Astrocyte (in vitro differentiated cells and primary cell): ENCODE measurements around the gene RBM47.

Source experiments
- EZH2 ChIP-seq: IDR thresholded peaks from 2 replicates; pipeline ENCODE4 v1.6.1; 2012; ENCODE audit warnings: mild to moderate bottlenecking, low read length, inconsistent platforms; ENCODE audit not compliant: insufficient read depth
- TF ChIP-seq, protein P1 (sequence below): IDR thresholded peaks from 2 replicates; pipeline ENCODE4 v1.5.1; 2011; ENCODE audit warnings: low read depth, mild to moderate bottlenecking, inconsistent platforms, low read length, moderate library complexity; ENCODE audit not compliant: insufficient read depth

DNA sequence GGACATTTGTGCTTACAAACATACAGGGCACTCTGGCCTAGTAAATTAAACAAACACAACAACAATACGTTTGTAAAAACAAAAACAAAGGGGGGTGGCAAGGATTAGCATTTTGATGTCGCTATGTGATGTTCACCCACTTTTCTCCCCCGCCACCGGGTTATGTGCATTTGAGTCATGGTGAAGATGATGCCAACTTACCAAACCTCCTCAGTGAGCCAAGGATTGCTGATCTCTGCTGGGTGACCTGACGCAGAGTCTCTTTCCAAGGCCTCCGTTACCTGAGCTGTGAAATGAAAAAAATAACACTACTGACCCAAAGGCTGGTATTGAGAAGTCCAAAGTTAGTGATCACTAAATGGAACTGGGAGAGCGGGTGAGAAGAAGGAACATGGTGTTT, 85.4 kb downstream of the RBM47 start:
- TF ChIP-seq, protein P1, sequence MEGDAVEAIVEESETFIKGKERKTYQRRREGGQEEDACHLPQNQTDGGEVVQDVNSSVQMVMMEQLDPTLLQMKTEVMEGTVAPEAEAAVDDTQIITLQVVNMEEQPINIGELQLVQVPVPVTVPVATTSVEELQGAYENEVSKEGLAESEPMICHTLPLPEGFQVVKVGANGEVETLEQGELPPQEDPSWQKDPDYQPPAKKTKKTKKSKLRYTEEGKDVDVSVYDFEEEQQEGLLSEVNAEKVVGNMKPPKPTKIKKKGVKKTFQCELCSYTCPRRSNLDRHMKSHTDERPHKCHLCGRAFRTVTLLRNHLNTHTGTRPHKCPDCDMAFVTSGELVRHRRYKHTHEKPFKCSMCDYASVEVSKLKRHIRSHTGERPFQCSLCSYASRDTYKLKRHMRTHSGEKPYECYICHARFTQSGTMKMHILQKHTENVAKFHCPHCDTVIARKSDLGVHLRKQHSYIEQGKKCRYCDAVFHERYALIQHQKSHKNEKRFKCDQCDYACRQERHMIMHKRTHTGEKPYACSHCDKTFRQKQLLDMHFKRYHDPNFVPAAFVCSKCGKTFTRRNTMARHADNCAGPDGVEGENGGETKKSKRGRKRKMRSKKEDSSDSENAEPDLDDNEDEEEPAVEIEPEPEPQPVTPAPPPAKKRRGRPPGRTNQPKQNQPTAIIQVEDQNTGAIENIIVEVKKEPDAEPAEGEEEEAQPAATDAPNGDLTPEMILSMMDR: no peak
- TF ChIP-seq EZH2: no peak
